GM12878 (cell line): ENCODE measurements around the gene SBF1. TPM values are rescaled to one million over a fixed set of nuclear protein-coding genes. Genes with fewer than 3 reads are reported as not detected.
A peak's percentile ranks its signal among the peaks of the same experiment; 100 is the strongest.

Experiments
- ATAC-seq: fragments of 200-7000 bp; cut with Tn5 transposase; 3 replicates; pipeline ENCODE4 v1.9.1; 2020; ENCODE audit warnings: mild to moderate bottlenecking, moderate library complexity
- BruUV-seq: library from RNA; stranded (reverse); fragments of 400-500 nt; replicated peaks from 2 replicates; lab custom pipeline; 2021; lab: Mats Ljungman, UMichigan
- CTCF ChIA-PET: fragments of 300-600 bp; sonication (Branson Sonifier 250); formaldehyde crosslinking; extraction: SDS; loops from one replicate; lab custom pipeline; 2021; ENCODE audit warnings: inconsistent platforms; lab: Yijun Ruan, JAX
- POLR2A ChIA-PET: fragments of 350-600 bp; formaldehyde crosslinking; extraction: SDS; loops from one replicate; lab custom pipeline; 2021; ENCODE audit warnings: inconsistent platforms; lab: Charles Lee
- RAD21 ChIA-PET: fragments of 300-600 bp; sonication (Branson Sonifier 250); formaldehyde crosslinking; loops from one replicate; lab custom pipeline; 2023; ENCODE audit warnings: antibody characterized with exemption; ENCODE audit not compliant: unreplicated experiment; lab: Charles Lee
- SMC1A ChIA-PET: fragments of 300-600 bp; sonication (Branson Sonifier 250); formaldehyde crosslinking; loops from one replicate; lab custom pipeline; 2023; ENCODE audit not compliant: unreplicated experiment, uncharacterized antibody; lab: Charles Lee
- DNase-seq: peaks from one replicate; pipeline ENCODE4 v3.0.0-alpha.2; 2011; ENCODE audit warnings: low read depth, low spot score
- FAIRE-seq: peaks from 3 replicates; lab custom pipeline; 2011; peaks lifted over from hg19 to GRCh38; lab: Jason Lieb, UNC
- H2AFZ ChIP-seq: 2 replicates; pipeline ENCODE4 v1.6.0; 2011; ENCODE audit warnings: low read depth, low read length, control low read depth; ENCODE audit not compliant: control insufficient read depth
- H3K27ac ChIP-seq: 2 replicates; pipeline ENCODE4 v1.5.1; 2011; ENCODE audit warnings: control low read depth; ENCODE audit not compliant: control insufficient read depth, insufficient read depth
- H3K27me3 ChIP-seq, 2 experiments: replicated peaks in 1 of 2; 2 replicates each; pipeline versions ENCODE4 v1.6.0 to v1.6.1; 2011; ENCODE audit warnings: low read length in 1 of 2; ENCODE audit not compliant: control insufficient read depth in 2 of 2, insufficient read depth in 2 of 2
- H3K36me3 ChIP-seq, 2 experiments: 2 replicates each; pipeline ENCODE4 v1.5.1; 2011; ENCODE audit warnings: low read length in 1 of 2; ENCODE audit not compliant: control insufficient read depth in 2 of 2, insufficient read depth in 2 of 2
- H3K4me1 ChIP-seq: 2 replicates; pipeline ENCODE4 v1.6.1; 2011; ENCODE audit warnings: mild to moderate bottlenecking, low read length, moderate library complexity, mixed read lengths; ENCODE audit not compliant: control insufficient read depth, insufficient read depth
- H3K4me2 ChIP-seq: 2 replicates; pipeline ENCODE4 v1.6.0; 2011; ENCODE audit warnings: control low read depth; ENCODE audit not compliant: control insufficient read depth, insufficient read depth
- H3K4me3 ChIP-seq: fragments of 200-600 bp; sonication (generic); 2 replicates; pipeline ENCODE4 v1.5.1; 2016
- H3K79me2 ChIP-seq: 2 replicates; pipeline ENCODE4 v1.6.0; 2011; ENCODE audit warnings: low read length; ENCODE audit not compliant: control insufficient read depth, insufficient read depth
- H3K9ac ChIP-seq: 2 replicates; pipeline ENCODE4 v1.8.0; 2011; ENCODE audit warnings: low read length, control low read depth, mixed read lengths; ENCODE audit not compliant: control insufficient read depth, insufficient read depth
- H3K9me3 ChIP-seq: replicated peaks from 3 replicates; pipeline ENCODE4 v1.5.1; 2011; ENCODE audit warnings: mild to moderate bottlenecking, low read length; ENCODE audit not compliant: control insufficient read depth, insufficient read depth
- H4K20me1 ChIP-seq: 2 replicates; pipeline ENCODE4 v1.6.0; 2011; ENCODE audit not compliant: control insufficient read depth, insufficient read depth
- ATF3 ChIP-seq: IDR thresholded peaks from 2 replicates; pipeline ENCODE4 v1.6.1; 2011; ENCODE audit warnings: low read depth, mild to moderate bottlenecking, low read length, moderate library complexity, borderline replicate concordance; ENCODE audit errors: extremely low read depth
- CEBPZ ChIP-seq: fragments of 150-350 bp; IDR thresholded peaks from 2 replicates; pipeline ENCODE4 v1.6.1; 2016; ENCODE audit warnings: low read depth, low read length
- CHD1 ChIP-seq: IDR thresholded peaks from 2 replicates; pipeline ENCODE4 v1.6.1; 2012; ENCODE audit warnings: low read depth, low read length, improper control_type of control experiment
- FOXM1 ChIP-seq: IDR thresholded peaks from 2 replicates; pipeline ENCODE4 v1.6.1; 2012; ENCODE audit warnings: low read depth, mild to moderate bottlenecking, inconsistent platforms, low read length, moderate library complexity
- HDAC6 ChIP-seq: fragments of 200-600 bp; sonication (generic); IDR thresholded peaks from one replicate; pipeline ENCODE4 v1.8.0; 2017; ENCODE audit warnings: antibody characterized with exemption; ENCODE audit not compliant: unreplicated experiment
- LARP7 ChIP-seq: fragments of 450-650 bp; IDR thresholded peaks from 2 replicates; pipeline ENCODE4 v1.6.1; 2017; ENCODE audit warnings: mild to moderate bottlenecking
- MEF2A ChIP-seq: IDR thresholded peaks from 2 replicates; pipeline ENCODE4 v1.6.1; 2011; ENCODE audit warnings: low read depth, mild to moderate bottlenecking, low read length, moderate library complexity; ENCODE audit not compliant: insufficient read depth
- MLLT1 ChIP-seq: fragments of 450-650 bp; IDR thresholded peaks from 2 replicates; pipeline ENCODE4 v1.6.1; 2016; ENCODE audit warnings: mild to moderate bottlenecking
- NFIC ChIP-seq: IDR thresholded peaks from 2 replicates; pipeline ENCODE4 v1.6.1; 2012; ENCODE audit warnings: low read depth, mild to moderate bottlenecking, inconsistent platforms, low read length, moderate library complexity
- PKNOX1 ChIP-seq: fragments of 450-650 bp; IDR thresholded peaks from 2 replicates; pipeline ENCODE4 v1.6.1; 2016; ENCODE audit warnings: mild to moderate bottlenecking
- SMAD5 ChIP-seq: IDR thresholded peaks from 2 replicates; pipeline ENCODE4 v1.6.1; 2016; ENCODE audit warnings: antibody characterized with exemption, low read depth
- SRF ChIP-seq, 2 experiments: IDR thresholded peaks; 2 replicates each; pipeline ENCODE4 v1.6.1; 2011; ENCODE audit warnings: low read depth in 2 of 2, low read length in 2 of 2, mild to moderate bottlenecking in 1 of 2, moderate library complexity in 1 of 2
- TAF1 ChIP-seq: IDR thresholded peaks from 2 replicates; pipeline ENCODE4 v1.6.1; 2011; ENCODE audit warnings: mild to moderate bottlenecking, low read depth, low read length, borderline replicate concordance
- whole genome bisulfite sequencing: methylation state at CpG from one replicate; pipeline ENCODE4 v1.1.6; 2016; ENCODE audit warnings: low lambda C conversion rate; ENCODE audit not compliant: insufficient replicate concordance, insufficient coverage; ENCODE audit errors: missing lambda C conversion rate; 5-methylcytosine and 5-hydroxymethylcytosine counted together
- in situ Hi-C: fragments of 300-500 bp; cut with MboI; formaldehyde crosslinking; loops from 9 replicates; pipeline ENCODE4 v1.14.3; 2018; ENCODE audit warnings: mixed read lengths
- intact Hi-C: fragments of 100-400 bp; cut with micrococcal nuclease; formaldehyde crosslinking; loops from one replicate; pipeline ENCODE4 v1.14.2; 2022; ENCODE audit not compliant: unreplicated experiment
- polyA plus RNA-seq, 11 experiments: library from polyadenylated mRNA; depleted of rRNA in 4 of 11; unstranded in 6 of 11; stranded (reverse) in 5 of 11; fragments of >200 nt; fragmentation: Nextera tagmentation in 4 of 11; fragmentation: Illumina TruSeq in 1 of 11; extraction: Ambion mirVana in 4 of 11; extraction: Trizol in 1 of 11; gene quantifications; 1 replicate in 1 of 11; 2 replicates in 10 of 11; pipeline versions ENCODE4 v1.2.1 to v1.2.3, GENCODE V29; 2011 to 2016; ENCODE audit warnings: inconsistent platforms in 2 of 11, missing spikeins in 2 of 11, low read depth in 1 of 11
- total RNA-seq, 4 experiments: library from RNA; depleted of rRNA in 3 of 4; stranded (reverse); fragments of >200 nt in 3 of 4; fragmentation: Illumina TruSeq in 1 of 4; extraction: Trizol in 1 of 4; gene quantifications; 2 replicates each; pipeline versions ENCODE4 v1.2.1 to v1.2.3, GENCODE V29; 2013 to 2021

The SBF1 gene
- total and polyA plus RNA-seq, 10 of the 15 experiments (the other 5 are each of a cell fraction or from before 2014, with no cell fraction given): 0.23 to 95.0 (median 17.8) TPM

- TF ChIP-seq NFIC: no peak
These were observed 34.1 kb upstream of the SBF1 start (continued) for GRCh38 chr22:50508897-50509296.

GRCh38 chr22:50507991-50508884 is 33.4 kb upstream of the SBF1 start, which contains the start of gene NCAPH2:
Gene NCAPH2, plus strand, starts transcription at chr22:50508224. Its CDS starts 114 bp downstream, at chr22:50508338.
- under 1% methylated on average over 47 of the region's 76 CpGs for WGBS
- ChIA-PET CTCF (interaction anchor here (0.9 to 3.6 kb wide), 9 partner anchors 11 to 113 kb away, joined by 3 to 38 read pairs (median 9); partner anchors contain the start of genes SCO2 and SYCE3), POLR2A (interaction anchor here (0.6 to 7.2 kb wide), 19 partner anchors 16 to 257 kb away, joined by 3 to 84 read pairs (median 4); partner anchors contain the start of genes CHKB, HDAC10, KLHDC7B and SCO2), RAD21 (interaction anchor here (0.6 to 3.1 kb wide), 20 partner anchors 10 to 257 kb away, joined by 3 to 64 read pairs (median 4); partner anchors contain the start of genes ARSA, HDAC10, SCO2 and TYMP), SMC1A (interaction anchor here (0.7 to 2.8 kb wide), 9 partner anchors 10 to 112 kb away, joined by 3 to 18 read pairs (median 4); partner anchors contain the start of gene SCO2)
- H3K4me2 ChIP-seq: peak within 1 kb of the TSS; percentile 92
- peaks cover 47% of the 10 kb centered on the region for H3K79me2 ChIP-seq
- peak; percentile 83 for DNase-seq
- peak; percentile 69 for ATAC-seq
- no peaks in the 10 kb centered on the region for H4K20me1 ChIP-seq
- H3K27ac ChIP-seq: peak within 1 kb of the TSS; percentile 90
- H3K36me3 ChIP-seq: peaks cover 4 to 8% of the 10 kb centered on the region in 2 experiments; a peak in 3 of 4 replicates
- no peaks in the 10 kb centered on the region for H3K27me3 ChIP-seq
- H2AFZ ChIP-seq: peak within 1 kb of the TSS; percentile 90
- FAIRE-seq: peak; percentile 94
- H3K9ac ChIP-seq: peak within 1 kb of the TSS; percentile 97
- no TSS peak for BruUV-seq
- H3K9me3 ChIP-seq: no peaks in the 10 kb centered on the region
- peak within 1 kb of the TSS; percentile 100 for H3K4me3 ChIP-seq
- in situ Hi-C loops: no loop called here
- H3K4me1 ChIP-seq: peaks cover 9% of the 10 kb centered on the region
- intact Hi-C loops: loop anchor here (1.0 kb wide), 1 partner anchor 33 kb away; the partner anchor contains the start of gene SBF1
- TF ChIP-seq LARP7: peak; percentile 69; the same call in 1 of the 2 replicates
- 0 out of 2 replicates have a peak, but pooled peaks have one; percentile 17 for TF ChIP-seq MEF2A
- TF ChIP-seq SRF (IDR thresholded peaks at IDR 0.05; ENCODE audit: low read depth in 2 of 2, low read length in 2 of 2): peak in 1 of 2 experiments; percentile 85; a peak in 2 of 4 replicates
- peak; percentile 88 for TF ChIP-seq PKNOX1
- peak; percentile 67; the same call in 1 of the 2 replicates for TF ChIP-seq ATF3
- TF ChIP-seq HDAC6: no peak
- TF ChIP-seq CEBPZ: no peak
- peak; percentile 37; the same call in 1 of the 2 replicates for TF ChIP-seq SMAD5
- TF ChIP-seq MLLT1: no peak
- no peak for TF ChIP-seq CHD1
- TF ChIP-seq TAF1: peak; percentile 95
- TF ChIP-seq FOXM1: no peak
